ENCODE data around the gene OTUD5. TPM values are rescaled to one million over a fixed set of nuclear protein-coding genes. Genes with fewer than 3 reads are reported as not detected.

Gene OTUD5
- total RNA-seq, 1 experiment from 2014 or later, result 37.1 TPM

GRCh38 chrX:48939524-48940228 lies 17.7 kb downstream of the OTUD5 start:
- H3K4me2 ChIP-seq, result no peak overlapping the region
- no peaks in the 10 kb centered on the region for H4K20me1 ChIP-seq (ENCODE audit: insufficient read depth)
- no peak overlapping the region for H3K4me3 ChIP-seq
- H2AFZ ChIP-seq, result no peak overlapping the region
- DNase-seq, result no peak
- CTCF ChIA-PET, result no interaction called here
- BruUV-seq (replicated peaks), result no TSS peak
- intact Hi-C loops (cut with micrococcal nuclease; ENCODE audit: unreplicated experiment), result no loop called here
- POLR2A ChIA-PET (ENCODE audit: unreplicated experiment), result no interaction called here
- H3F3A ChIP-seq (ENCODE audit: insufficient read depth, low read depth), result no peaks in the 10 kb centered on the region
- TF ChIP-seq CTCF (conservative IDR thresholded peaks at IDR 0.05) (no peak), EZH2 (IDR thresholded peaks at IDR 0.05; ENCODE audit: low read depth) (no peak)
- H3K27ac ChIP-seq, result no peak overlapping the region
- no peaks in the 10 kb centered on the region for H3K36me3 ChIP-seq (ENCODE audit: low read depth)
- no peaks in the 10 kb centered on the region for H3K27me3 ChIP-seq (ENCODE audit: insufficient read depth, low read depth)
- H3K79me2 ChIP-seq (ENCODE audit: low read depth), result no peaks in the 10 kb centered on the region
- no peaks in the 10 kb centered on the region for H3K9me3 ChIP-seq (ENCODE audit: insufficient read depth, low read depth)
- H3K4me1 ChIP-seq (replicated peaks; ENCODE audit: insufficient read depth), result no peaks in the 10 kb centered on the region
- H3K9me2 ChIP-seq (ENCODE audit: insufficient read depth), result no peaks in the 10 kb centered on the region

GRCh38 chrX:48938721-48939425 lies 18.5 kb downstream of the OTUD5 start:
- Histone ChIP-seq H3K27me3 (ENCODE audit: insufficient read depth, low read depth) (no peaks in the 10 kb centered on the region), H3K9me2 (ENCODE audit: insufficient read depth) (no peaks in the 10 kb centered on the region), H3F3A (ENCODE audit: insufficient read depth, low read depth) (no peaks in the 10 kb centered on the region), H3K4me3 (no peak overlapping the region), H3K4me2 (no peak overlapping the region), H3K27ac (no peak overlapping the region), H4K20me1 (ENCODE audit: insufficient read depth) (no peaks in the 10 kb centered on the region), H3K79me2 (ENCODE audit: low read depth) (no peaks in the 10 kb centered on the region), H3K9me3 (ENCODE audit: insufficient read depth, low read depth) (no peaks in the 10 kb centered on the region), H3K4me1 (replicated peaks; ENCODE audit: insufficient read depth) (no peaks in the 10 kb centered on the region), H2AFZ (no peak overlapping the region), H3K36me3 (ENCODE audit: low read depth) (no peaks in the 10 kb centered on the region)
- DNase-seq, result no peak
- no TSS peak for BruUV-seq (replicated peaks)
- no peak for TF ChIP-seq EZH2 (IDR thresholded peaks at IDR 0.05; ENCODE audit: low read depth)
- no peak for TF ChIP-seq CTCF (conservative IDR thresholded peaks at IDR 0.05)
- ChIA-PET POLR2A (ENCODE audit: unreplicated experiment) (interaction anchor here (0.6 kb wide), 1 partner anchor 36 kb away, joined by 4 read pairs; no protein-coding TSS in a partner anchor), CTCF (no interaction called here)
- intact Hi-C loops (cut with micrococcal nuclease; ENCODE audit: unreplicated experiment), result no loop called here

GRCh38 chrX:48937054-48937907 lies 20.1 kb downstream of the OTUD5 start:
- intact Hi-C loops (cut with micrococcal nuclease; ENCODE audit: unreplicated experiment), result no loop called here
- no TSS peak for BruUV-seq (replicated peaks)
- DNase-seq, result no peak
- H2AFZ ChIP-seq, result no peak overlapping the region
- H3K4me2 ChIP-seq, result no peak overlapping the region
- no peak overlapping the region for H3K27ac ChIP-seq
- H3K4me3 ChIP-seq, result no peak overlapping the region
- H3K79me2 ChIP-seq (ENCODE audit: low read depth), result no peaks in the 10 kb centered on the region
- ChIA-PET POLR2A (ENCODE audit: unreplicated experiment) (interaction anchor here (0.6 kb wide), 1 partner anchor 193 kb away, joined by 5 read pairs; no protein-coding TSS in a partner anchor), CTCF (no interaction called here)
- H3K27me3 ChIP-seq (ENCODE audit: insufficient read depth, low read depth), result no peaks in the 10 kb centered on the region
- H3K9me3 ChIP-seq (ENCODE audit: insufficient read depth, low read depth), result no peaks in the 10 kb centered on the region
- H4K20me1 ChIP-seq (ENCODE audit: insufficient read depth), result no peaks in the 10 kb centered on the region
- H3K4me1 ChIP-seq (replicated peaks; ENCODE audit: insufficient read depth), result no peaks in the 10 kb centered on the region
- H3F3A ChIP-seq (ENCODE audit: insufficient read depth, low read depth), result no peaks in the 10 kb centered on the region
- no peaks in the 10 kb centered on the region for H3K36me3 ChIP-seq (ENCODE audit: low read depth)
- no peaks in the 10 kb centered on the region for H3K9me2 ChIP-seq (ENCODE audit: insufficient read depth)
- TF ChIP-seq EZH2 (IDR thresholded peaks at IDR 0.05; ENCODE audit: low read depth) (no peak), CTCF (conservative IDR thresholded peaks at IDR 0.05) (no peak)
